ENCODE measurements around the gene ALPK3.

DNA sequence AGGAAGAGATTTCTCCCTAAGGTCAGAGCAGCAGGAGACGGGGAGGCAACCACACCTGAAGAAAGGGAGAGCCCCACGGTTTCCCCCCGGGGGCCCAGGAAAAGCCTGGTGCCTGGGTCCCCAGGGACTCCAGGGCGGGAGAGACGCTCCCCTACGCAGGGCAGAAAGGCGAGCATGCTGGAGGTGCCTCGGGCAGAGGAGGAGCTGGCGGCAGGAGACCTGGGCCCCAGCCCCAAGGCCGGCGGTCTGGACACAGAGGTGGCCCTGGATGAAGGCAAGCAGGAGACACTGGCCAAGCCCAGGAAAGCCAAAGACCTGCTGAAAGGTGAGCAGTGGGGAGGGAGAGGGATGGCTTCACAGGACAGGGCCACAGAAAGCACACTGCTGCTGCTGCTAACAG, 41.1 kb downstream of the ALPK3 start:
- TF ChIP-seq, protein P1, sequence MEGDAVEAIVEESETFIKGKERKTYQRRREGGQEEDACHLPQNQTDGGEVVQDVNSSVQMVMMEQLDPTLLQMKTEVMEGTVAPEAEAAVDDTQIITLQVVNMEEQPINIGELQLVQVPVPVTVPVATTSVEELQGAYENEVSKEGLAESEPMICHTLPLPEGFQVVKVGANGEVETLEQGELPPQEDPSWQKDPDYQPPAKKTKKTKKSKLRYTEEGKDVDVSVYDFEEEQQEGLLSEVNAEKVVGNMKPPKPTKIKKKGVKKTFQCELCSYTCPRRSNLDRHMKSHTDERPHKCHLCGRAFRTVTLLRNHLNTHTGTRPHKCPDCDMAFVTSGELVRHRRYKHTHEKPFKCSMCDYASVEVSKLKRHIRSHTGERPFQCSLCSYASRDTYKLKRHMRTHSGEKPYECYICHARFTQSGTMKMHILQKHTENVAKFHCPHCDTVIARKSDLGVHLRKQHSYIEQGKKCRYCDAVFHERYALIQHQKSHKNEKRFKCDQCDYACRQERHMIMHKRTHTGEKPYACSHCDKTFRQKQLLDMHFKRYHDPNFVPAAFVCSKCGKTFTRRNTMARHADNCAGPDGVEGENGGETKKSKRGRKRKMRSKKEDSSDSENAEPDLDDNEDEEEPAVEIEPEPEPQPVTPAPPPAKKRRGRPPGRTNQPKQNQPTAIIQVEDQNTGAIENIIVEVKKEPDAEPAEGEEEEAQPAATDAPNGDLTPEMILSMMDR (IDR thresholded peaks at IDR 0.05; ENCODE audit: low read depth, low read length) = no peak
- no peak for TF ChIP-seq EZH2phosphoT487 (IDR thresholded peaks at IDR 0.05; ENCODE audit: low read depth)
